Smooth muscle cell of the coronary artery (primary cell): ENCODE results near the gene KRT80. TPM values are rescaled to one million over a fixed set of nuclear protein-coding genes. Genes with fewer than 3 reads are reported as not detected.

ENCODE experiments used
- total RNA-seq: library from RNA; depleted of rRNA; stranded (reverse); fragments of >200 nt; gene quantifications from 2 replicates; pipeline ENCODE4 v1.2.3, GENCODE V29; 2014; ENCODE audit warnings: low replicate concordance

Gene KRT80
- 0.75 TPM in 1 of 2 replicates, not detected in the other for total RNA-seq

DNA sequence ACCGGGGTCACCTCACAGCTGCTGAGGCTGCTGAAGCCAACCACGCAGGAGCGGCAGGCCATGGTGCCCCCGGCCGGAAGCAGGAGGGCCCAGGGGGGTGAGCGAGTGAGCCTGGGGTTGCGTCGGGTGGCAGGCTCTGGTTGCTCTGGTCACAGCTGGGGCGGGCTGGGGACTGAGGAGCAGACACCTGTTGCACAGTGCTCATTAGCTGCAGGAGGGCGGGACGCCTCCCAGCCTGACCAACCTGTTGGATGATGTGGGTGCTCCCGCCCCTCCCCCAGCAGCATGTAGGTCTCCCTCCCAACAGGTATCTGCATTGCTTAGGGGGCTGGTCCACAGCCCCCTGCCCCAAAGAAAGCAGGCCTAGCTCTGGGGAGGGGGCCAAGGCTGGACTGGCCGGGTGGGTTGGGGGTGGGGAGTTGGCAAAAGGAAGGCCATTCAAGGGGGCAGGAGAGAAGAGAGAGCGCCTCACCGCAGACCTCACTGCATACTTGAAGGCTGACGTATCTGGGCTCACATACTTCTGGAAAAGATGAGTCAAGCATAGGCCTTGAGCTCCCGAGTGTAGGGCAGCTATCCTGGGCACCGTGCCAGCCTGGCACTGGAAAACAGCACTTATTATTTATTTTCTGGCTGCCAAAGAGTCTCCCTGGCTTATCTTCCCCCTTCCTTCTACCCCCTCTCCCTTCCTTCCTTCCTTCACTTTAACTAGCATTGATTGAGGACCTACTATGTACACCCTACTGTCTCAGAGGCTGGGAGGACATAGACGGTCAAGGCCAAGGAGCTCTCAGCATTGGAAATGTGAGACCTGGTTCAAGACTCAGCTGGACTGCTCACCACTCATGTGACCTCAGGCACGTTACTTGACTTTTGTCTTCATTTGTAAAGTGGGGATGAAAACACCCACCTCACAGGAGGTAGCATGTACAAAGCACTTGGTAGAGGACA, at the start of gene KRT80:
Gene KRT80 (minus strand): TSS at position 174 of the 951 bp plus-strand sequence. CDS start 112 bp downstream, at position 62.

DNA sequence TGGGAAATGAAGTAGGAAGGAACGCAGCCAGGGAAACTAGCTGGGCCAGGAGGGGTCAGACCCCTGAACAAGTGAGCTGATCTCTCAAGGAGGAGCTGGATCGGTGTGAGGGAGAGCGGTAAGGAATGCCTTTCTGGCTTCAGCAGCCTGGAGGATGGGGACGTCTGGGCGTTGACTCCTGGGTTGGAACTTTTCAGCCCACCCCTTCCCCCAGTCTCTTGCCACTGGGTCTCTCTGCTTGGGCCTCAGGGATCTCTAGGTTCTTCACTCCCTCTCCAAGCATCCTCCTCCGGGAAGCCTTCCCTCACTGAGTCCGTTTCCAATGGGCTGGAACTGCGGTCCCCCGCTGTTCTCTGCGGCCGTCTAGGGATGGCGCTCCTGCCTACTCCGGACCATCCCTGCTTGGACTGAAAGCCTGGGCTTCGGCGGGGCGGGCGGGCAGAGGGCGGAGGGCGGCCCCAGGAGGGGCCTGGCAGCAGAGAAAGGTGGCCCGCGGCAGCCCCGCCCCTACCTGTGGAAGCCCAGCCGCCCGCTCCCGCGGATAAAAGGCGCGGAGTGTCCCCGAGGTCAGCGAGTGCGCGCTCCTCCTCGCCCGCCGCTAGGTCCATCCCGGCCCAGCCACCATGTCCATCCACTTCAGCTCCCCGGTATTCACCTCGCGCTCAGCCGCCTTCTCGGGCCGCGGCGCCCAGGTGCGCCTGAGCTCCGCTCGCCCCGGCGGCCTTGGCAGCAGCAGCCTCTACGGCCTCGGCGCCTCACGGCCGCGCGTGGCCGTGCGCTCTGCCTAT, 41.1 kb upstream of the KRT80 start, which contains the start of gene KRT7:
Gene KRT7 (plus strand): TSS at position 570 of the 788 bp plus-strand sequence. CDS start 54 bp downstream, at position 624.

Other genes with a start within 250 kb of the KRT80 start
- gene ACVR1B, start 240.3 kb downstream of the KRT80 start, total RNA-seq, result 17.5 and 23.4 TPM in 2 replicates
- 11.7 and 20.2 TPM in 2 replicates for gene TAMALIN, start 185.1 kb downstream of the KRT80 start, total RNA-seq
- 1.8 and 4.0 TPM in 2 replicates for gene NR4A1, start 140.6 kb downstream of the KRT80 start, total RNA-seq
- 109 and 116 TPM in 2 replicates for gene ATG101, start 122.0 kb downstream of the KRT80 start, total RNA-seq
- 0.12 and 0.15 TPM in 2 replicates for gene SMIM41, start 112.3 kb downstream of the KRT80 start, total RNA-seq
- 5.4 and 533 TPM in 2 replicates for gene KRT7, start 41.2 kb upstream of the KRT80 start, total RNA-seq
- 2.9 TPM in 1 of 2 replicates, not detected in the other for gene KRT86, start 82.6 kb upstream of the KRT80 start, total RNA-seq
- 0.23 TPM in 1 of 2 replicates, not detected in the other for gene KRT81, start 99.5 kb upstream of the KRT80 start, total RNA-seq
- not detected in 2 replicates for gene KRT83, start 129.4 kb upstream of the KRT80 start, total RNA-seq
- not detected in 2 replicates for gene KRT85, start 175.5 kb upstream of the KRT80 start, total RNA-seq
- gene KRT84, start 193.6 kb upstream of the KRT80 start, total RNA-seq, result not detected in 2 replicates
- not detected in 2 replicates for gene KRT82, start 214.3 kb upstream of the KRT80 start, total RNA-seq
- not detected in 2 replicates for gene KRT75, start 242.4 kb upstream of the KRT80 start, total RNA-seq